ENCODE results near the gene PIP5K1C.

Gene PIP5K1C

GRCh38 chr19:3700242-3701032 is at the start of gene PIP5K1C:
Gene PIP5K1C, minus strand, starts transcription at chr19:3700468. Its CDS starts 78 bp downstream, at chr19:3700390.
- DNase-seq (ENCODE audit: low spot score) = peak; percentile 86

- DNase-seq (ENCODE audit: low spot score) = no peak
Observed at GRCh38 chr19:3748965-3749364, 48.7 kb upstream of the PIP5K1C start.

DNA sequence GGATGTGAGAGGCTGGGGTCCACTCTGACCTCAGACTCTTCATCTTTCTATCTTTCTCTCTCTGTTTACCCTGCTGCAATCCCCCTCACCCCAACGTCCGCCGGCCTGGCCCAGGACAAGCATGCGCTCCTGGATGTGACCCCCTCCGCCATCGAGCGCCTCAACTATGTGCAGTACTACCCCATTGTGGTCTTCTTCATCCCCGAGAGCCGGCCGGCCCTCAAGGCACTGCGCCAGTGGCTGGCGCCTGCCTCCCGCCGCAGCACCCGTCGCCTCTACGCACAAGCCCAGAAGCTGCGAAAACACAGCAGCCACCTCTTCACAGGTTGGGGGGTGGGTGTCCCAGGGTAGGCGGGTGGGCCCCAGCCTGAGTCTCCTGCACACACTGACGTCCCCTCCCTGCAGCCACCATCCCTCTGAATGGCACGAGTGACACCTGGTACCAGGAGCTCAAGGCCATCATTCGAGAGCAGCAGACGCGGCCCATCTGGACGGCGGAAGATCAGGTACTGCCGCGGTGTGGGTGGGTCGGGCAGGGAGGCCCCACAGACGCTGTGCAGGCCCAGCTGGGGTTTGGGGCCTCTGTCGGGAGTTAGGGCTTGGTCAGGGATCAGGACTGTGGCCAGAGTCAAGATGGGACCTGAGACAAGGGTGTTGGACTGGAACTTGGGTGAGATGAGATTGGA is 46.2 kb upstream of the PIP5K1C start:
- DNase-seq (ENCODE audit: low spot score) = no peak

DNA sequence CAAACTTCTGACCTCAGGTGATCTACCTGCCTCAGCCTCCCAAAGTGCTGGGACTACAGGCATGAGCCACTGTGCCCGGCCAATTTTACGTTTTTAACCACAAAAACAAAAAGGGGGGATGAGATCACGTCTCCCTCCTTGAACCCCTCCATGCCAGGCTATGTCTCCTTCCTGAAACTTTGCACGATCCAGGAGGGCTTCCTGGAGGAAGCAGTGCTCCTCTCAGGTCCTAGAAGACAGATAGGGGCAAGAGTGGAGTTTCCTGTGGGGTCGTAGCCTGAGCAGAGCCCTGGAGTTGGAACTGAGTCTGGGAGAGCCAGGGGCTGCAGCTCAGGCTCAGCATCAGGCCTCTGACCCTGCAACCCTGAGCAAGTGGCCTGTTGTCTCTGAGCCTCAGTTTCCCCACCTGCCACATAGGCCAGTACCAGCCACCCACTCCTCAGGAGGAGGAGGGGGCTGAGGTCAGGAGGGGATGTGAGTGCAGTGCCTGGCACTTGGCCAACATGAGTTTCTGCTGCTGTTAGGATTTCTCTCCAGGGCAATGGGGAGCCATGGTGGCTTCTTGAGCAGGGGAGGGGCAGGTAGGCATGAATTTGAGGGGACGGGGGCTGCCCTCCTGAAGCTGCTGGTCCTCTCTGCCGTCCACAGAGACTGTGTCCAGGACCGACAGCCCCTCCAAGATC is 45.2 kb upstream of the PIP5K1C start:
- DNase-seq (ENCODE audit: low spot score) = no peak

DNA sequence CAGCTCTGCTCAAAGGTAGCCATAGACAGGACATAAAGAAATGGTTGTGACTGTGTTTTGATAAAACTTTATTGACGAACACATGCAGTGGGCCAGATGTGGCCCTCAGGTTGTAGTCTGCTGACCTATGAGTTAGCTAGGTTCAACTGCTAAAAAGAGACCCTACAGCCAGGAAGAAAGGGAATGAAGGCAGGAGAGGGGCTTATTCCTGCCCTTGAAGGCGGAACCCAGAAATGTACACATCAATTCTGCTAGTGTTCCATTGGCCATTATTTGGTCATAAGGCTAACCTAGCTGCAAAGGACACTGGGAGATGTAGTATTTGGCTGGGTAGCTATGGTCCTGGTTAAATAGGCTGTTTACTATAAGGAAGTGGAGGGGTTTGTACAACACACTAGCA is 43.2 kb upstream of the PIP5K1C start:
- peak; percentile 68 for DNase-seq (ENCODE audit: low spot score)

DNA sequence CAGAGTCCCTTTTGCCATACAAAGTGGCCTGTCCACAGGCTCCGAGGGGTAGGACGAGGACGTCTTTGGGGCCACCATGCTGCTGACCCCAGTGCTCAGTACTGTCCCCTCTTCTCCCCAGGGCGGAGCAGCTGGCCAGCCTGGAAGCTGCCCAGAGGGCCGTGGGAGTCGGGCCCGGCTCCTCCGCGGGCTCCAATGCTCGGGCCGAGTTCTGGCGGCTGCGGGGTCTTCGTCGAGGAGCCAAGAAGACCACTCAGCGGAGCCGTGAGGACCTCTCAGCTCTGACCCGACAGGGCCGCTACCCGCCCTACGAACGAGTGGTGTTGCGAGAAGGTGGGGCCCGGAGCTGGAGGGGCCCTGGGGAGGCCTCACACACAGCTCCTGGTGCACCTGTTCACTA is 40.2 kb upstream of the PIP5K1C start:
- no peak for DNase-seq (ENCODE audit: low spot score)

- no peak for DNase-seq (ENCODE audit: low spot score)
Observed at GRCh38 chr19:3738477-3739220, 38.4 kb upstream of the PIP5K1C start.

DNA sequence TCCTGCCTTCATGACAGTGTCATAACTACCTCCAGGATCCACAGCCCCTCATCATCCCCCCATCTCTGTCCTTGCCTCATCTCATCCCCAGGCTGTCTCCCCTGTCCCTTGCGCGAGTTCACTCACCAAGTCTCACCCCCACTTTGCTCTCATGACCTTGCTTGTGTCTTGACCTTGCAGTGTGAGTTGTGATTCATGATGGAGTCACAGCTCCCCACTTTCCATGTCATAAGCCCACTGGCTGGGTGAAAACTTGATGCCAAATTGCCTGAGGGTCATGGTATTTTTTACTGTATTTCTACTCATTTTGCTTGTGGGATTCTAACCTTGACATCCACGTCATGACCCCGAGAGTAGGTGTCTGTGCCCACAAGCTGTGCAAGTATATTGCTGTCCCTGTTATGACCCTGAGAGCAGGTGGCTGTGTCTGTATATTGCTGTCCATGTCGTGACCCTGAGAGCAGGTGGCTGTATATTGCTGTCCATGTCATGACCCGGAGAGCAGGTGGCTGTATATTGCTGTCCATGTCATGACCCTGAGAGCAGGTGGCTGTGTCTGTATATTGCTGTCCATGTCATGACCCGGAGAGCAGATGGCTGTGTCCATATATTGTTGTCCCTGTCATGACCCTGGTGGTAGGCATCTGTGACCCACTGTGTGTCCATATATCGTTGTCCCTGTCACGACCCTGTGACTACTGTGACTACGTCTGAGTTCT is 37.4 kb upstream of the PIP5K1C start:
- no peak for DNase-seq (ENCODE audit: low spot score)

- no peak for DNase-seq (ENCODE audit: low spot score)
Observed at GRCh38 chr19:3736106-3736724, 35.9 kb upstream of the PIP5K1C start.

GRCh38 chr19:3734310-3734600 is 34.0 kb upstream of the PIP5K1C start:
- no peak for DNase-seq (ENCODE audit: low spot score)

- no peak for DNase-seq (ENCODE audit: low spot score)
Observed at GRCh38 chr19:3733549-3734309, 33.5 kb upstream of the PIP5K1C start.

DNA sequence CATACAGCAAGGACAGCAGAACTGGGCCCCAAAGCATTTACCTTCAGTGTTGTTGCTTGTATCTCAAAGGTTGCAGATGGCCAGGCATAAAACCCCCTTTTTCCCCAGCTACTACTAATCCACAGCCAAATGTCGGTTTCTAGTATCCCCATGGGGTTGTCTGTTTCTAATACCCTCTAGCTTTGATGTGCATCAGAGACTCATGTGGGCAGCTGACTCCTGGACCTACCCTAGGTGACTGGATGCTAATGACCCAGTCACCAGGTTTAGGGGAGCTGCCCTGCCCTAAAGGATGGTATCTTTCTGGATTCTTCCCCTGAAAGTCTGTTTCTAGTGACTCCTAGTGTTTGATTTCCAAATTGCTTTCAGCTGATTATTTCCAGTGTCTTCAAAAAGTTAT is 31.8 kb upstream of the PIP5K1C start:
- no peak for DNase-seq (ENCODE audit: low spot score)

GRCh38 chr19:3730457-3730958 is 30.2 kb upstream of the PIP5K1C start:
- DNase-seq (ENCODE audit: low spot score) = no peak

DNA sequence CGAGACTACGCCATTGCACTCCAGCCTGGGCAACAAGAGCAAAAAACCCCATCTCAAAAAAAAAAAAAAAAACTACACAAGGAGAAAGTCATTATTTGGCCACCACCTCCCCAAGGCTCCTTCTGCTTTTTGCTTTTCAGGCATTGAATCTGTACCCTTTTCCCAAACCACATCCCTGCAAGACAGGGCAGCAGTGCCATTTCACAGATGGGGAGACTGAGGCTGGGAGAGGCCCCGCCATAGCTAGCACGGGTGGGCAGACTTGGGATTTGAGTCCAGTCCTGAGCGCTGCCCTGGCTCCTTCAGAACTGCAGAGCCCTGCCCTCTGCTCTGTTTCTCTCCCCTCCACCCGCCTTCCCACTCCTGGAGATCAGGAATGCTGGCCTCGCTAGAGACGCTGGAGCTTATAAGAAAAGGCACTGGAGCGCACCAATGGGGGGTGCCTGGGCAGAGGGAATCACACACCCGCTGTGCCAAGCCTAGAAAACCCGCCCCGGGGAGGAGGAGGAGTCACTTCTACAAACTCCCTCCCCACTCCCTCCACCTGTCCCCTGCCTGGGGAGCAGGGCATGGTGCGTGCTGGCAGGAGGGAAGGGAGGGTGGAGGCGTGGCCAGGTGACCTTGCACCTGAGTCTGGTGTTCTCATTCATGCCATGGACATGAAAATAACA is 25.5 kb upstream of the PIP5K1C start:
- DNase-seq (ENCODE audit: low spot score) = no peak

DNA sequence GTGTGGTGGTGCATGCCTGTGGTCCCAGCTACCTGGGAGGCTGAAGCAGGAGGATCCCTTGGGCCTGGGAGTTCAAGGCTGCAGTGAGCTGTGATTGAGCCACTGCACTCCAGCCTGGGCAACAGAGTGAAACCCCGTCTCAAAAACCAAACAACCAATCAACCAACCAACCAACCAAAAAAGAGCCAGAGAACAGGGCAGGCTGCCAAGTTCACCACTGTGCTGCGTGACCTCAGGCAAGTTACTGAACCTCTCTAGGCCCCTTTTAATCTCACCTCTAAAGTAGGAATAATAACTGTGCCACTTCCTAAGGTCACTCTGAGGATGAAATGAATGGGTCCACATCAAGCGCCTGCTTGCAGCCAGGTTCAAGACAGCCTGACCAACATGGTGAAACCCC is 24.9 kb upstream of the PIP5K1C start:
- DNase-seq (ENCODE audit: low spot score) = no peak

- DNase-seq (ENCODE audit: low spot score) = no peak
Observed at GRCh38 chr19:3723883-3724282, 23.6 kb upstream of the PIP5K1C start.

- DNase-seq (ENCODE audit: low spot score) = no peak
Observed at GRCh38 chr19:3723110-3723488, 22.8 kb upstream of the PIP5K1C start.

DNA sequence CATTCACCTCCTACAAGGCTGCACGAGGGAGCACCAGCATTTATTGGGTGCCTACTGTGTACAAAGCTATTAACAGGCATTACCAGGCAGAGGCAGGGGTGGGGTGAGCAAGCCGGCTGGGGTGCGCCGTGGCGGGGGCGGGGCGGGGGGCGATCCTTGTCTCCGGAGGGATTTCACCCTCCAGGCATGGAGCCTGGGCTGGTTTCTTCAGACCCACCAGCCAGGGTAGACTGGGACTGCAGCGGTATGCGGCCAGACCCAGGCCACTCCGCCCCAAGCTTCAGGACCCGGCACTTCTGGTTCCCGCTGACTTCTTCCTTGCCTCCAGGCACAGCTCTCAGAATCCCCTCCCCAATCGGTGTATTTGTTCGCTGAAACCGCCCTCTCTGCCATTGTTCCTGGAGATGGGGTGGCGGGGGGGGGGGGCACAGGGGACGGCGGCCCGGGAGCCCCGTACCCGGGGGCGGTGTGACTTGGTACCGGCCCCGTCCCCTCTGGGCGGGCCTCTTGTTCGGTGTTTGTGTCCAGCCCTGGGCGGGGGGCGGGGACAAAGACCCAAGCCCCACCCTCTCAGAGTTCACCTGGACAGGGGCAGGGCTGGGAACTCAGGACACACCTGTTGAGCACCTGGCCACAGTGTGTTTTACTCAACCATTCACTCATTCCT is 22.3 kb upstream of the PIP5K1C start:
- no peak for DNase-seq (ENCODE audit: low spot score)

DNA sequence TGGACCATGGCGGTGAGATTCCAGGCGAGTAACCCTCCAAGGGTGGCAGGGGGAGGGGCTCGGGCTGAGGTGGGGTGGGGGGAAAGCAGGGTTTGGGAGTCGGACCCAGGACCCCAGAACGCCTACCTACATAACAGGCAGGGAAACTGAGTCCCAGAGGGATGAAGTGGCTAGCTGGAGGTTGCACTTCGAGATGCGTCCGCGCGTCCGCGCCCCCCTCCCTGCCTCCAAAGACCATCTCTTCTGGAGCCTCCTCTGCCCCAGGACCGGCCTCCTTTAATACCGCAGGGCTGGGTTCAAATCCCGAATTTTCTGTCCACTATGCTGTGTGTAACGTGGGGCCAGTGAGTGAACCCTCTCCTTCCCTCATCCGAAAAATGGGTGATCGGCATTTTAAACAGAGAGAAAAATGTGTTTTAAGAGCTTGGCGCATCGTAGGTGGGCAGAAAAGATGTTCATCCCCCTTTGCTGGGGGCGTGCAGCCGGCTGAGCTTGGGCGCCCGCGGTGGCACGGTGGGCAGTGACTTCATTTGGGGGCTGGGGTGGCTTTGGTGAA is 21.7 kb upstream of the PIP5K1C start:
- DNase-seq (ENCODE audit: low spot score) = no peak

All from RKO (cell line).